HepG2 (cell line): Measurements from ENCODE around the gene UBE3B. TPM values are rescaled to one million over a fixed set of nuclear protein-coding genes. Genes with fewer than 3 reads are reported as not detected.
A peak's percentile ranks its signal among the peaks of the same experiment; 100 is the strongest.

Experiments used
- ATAC-seq: fragments of 200-7000 bp; cut with Tn5 transposase; 3 replicates; pipeline ENCODE4 v1.9.1; 2020; ENCODE audit warnings: mild to moderate bottlenecking, moderate library complexity
- BruUV-seq: library from RNA; stranded (reverse); fragments of 400-500 nt; replicated peaks from 2 replicates; lab custom pipeline; 2021; lab: Mats Ljungman, UMichigan
- CTCF ChIA-PET: fragments of 300-600 bp; formaldehyde crosslinking; extraction: SDS; loops from one replicate; lab custom pipeline; 2021; ENCODE audit warnings: low total read pairs, inconsistent platforms, low intra/inter-chr PET ratio; lab: Yijun Ruan, JAX
- POLR2A ChIA-PET: fragments of 350-600 bp; sonication (Branson Sonifier 250); formaldehyde crosslinking; loops from one replicate; lab custom pipeline; 2020; ENCODE audit warnings: antibody characterized with exemption, inconsistent platforms; lab: Yijun Ruan, JAX
- DNase-seq: peaks from one replicate; pipeline ENCODE4 v3.0.0-alpha.2; 2015; ENCODE audit warnings: low spot score
- FAIRE-seq: peaks from 3 replicates; lab custom pipeline; 2011; peaks lifted over from hg19 to GRCh38; lab: Jason Lieb, UNC
- H2AFZ ChIP-seq: one replicate; pipeline ENCODE4 v1.6.1; 2011; ENCODE audit warnings: low read length, inconsistent platforms
- H3K27ac ChIP-seq: fragments of 300-600 bp; 3 replicates; pipeline ENCODE4 v1.8.0; 2011; ENCODE audit warnings: mixed run types, mild to moderate bottlenecking, mixed read lengths, low read length, inconsistent platforms; ENCODE audit not compliant: insufficient read depth; ENCODE audit errors: extremely low read length
- H3K27me3 ChIP-seq, 2 experiments: fragments of 200-600 bp in 1 of 2; 2 replicates in 1 of 2; 3 replicates in 1 of 2; pipeline versions ENCODE4 v1.6.0 to v1.8.0; 2011; ENCODE audit warnings: low read length in 2 of 2, mild to moderate bottlenecking in 2 of 2, moderate library complexity in 2 of 2, inconsistent platforms in 1 of 2; ENCODE audit not compliant: insufficient read depth in 2 of 2, control insufficient read depth in 1 of 2
- H3K36me3 ChIP-seq, 2 experiments: fragments of 200-600 bp in 1 of 2; replicated peaks in 1 of 2; 2 replicates in 1 of 2; 3 replicates in 1 of 2; pipeline versions ENCODE4 v1.5.1 to v1.8.0; 2011; ENCODE audit warnings: low read length in 2 of 2, inconsistent platforms in 1 of 2; ENCODE audit not compliant: insufficient read depth in 2 of 2, control insufficient read depth in 1 of 2
- H3K4me1 ChIP-seq: 2 replicates; pipeline ENCODE4 v1.5.1; 2012; ENCODE audit warnings: low read length, inconsistent platforms; ENCODE audit not compliant: insufficient read depth
- H3K4me2 ChIP-seq: 2 replicates; pipeline ENCODE4 v1.6.0; 2011; ENCODE audit warnings: low read depth, low read length, inconsistent platforms
- H3K4me3 ChIP-seq, 3 experiments: fragments of 200-600 bp in 1 of 3; sonication (generic), shearing (Covaris generic) in 1 of 3; replicated peaks in 1 of 3; 2 replicates each; pipeline ENCODE4 v1.5.1; 2011 to 2016; ENCODE audit warnings: low read length in 3 of 3, inconsistent platforms in 2 of 3, low read depth in 2 of 3, mild to moderate bottlenecking in 2 of 3, control low read depth in 1 of 3, mixed read lengths in 1 of 3; ENCODE audit not compliant: insufficient read depth in 1 of 3
- H3K79me2 ChIP-seq: one replicate; pipeline ENCODE4 v1.6.1; 2011; ENCODE audit warnings: low read length, inconsistent platforms; ENCODE audit not compliant: insufficient read depth
- H3K9ac ChIP-seq: 2 replicates; pipeline ENCODE4 v1.6.0; 2011; ENCODE audit warnings: mild to moderate bottlenecking, low read depth, low read length, inconsistent platforms; ENCODE audit not compliant: insufficient read depth
- H3K9me3 ChIP-seq: 2 replicates; pipeline ENCODE4 v1.5.1; 2012; ENCODE audit warnings: mild to moderate bottlenecking, low read length
- H4K20me1 ChIP-seq: 2 replicates; pipeline ENCODE4 v1.6.0; 2011; ENCODE audit warnings: inconsistent platforms, mild to moderate bottlenecking, low read length, moderate library complexity; ENCODE audit not compliant: insufficient read depth
- AGO2 ChIP-seq: fragments of 200-400 bp; formaldehyde crosslinking; optimal IDR thresholded peaks from 2 replicates; pipeline ENCODE3; 2017; ENCODE audit warnings: mild to moderate bottlenecking, low read depth, low read length, moderate library complexity
- ARNT2 ChIP-seq: sonication (generic); formaldehyde crosslinking; IDR thresholded peaks from 2 replicates; pipeline ENCODE4 v1.8.0; 2022; ENCODE audit warnings: mild to moderate bottlenecking, low read depth, missing genetic modification reagents, moderate library complexity
- RFX5 ChIP-seq: IDR thresholded peaks from 2 replicates; pipeline ENCODE4 v1.6.1; 2011; ENCODE audit warnings: low read depth, low read length, improper control_type of control experiment
- ZBTB1 ChIP-seq: sonication (generic); formaldehyde crosslinking; IDR thresholded peaks from 2 replicates; pipeline ENCODE4 v1.4.0; 2020; ENCODE audit warnings: missing genetic modification reagents, borderline replicate concordance
- ZNF326 ChIP-seq: sonication (generic); formaldehyde crosslinking; IDR thresholded peaks from 2 replicates; pipeline ENCODE4 v1.4.0; 2020; ENCODE audit warnings: missing genetic modification reagents, borderline replicate concordance
- ZNF660 ChIP-seq: sonication (generic); formaldehyde crosslinking; IDR thresholded peaks from 2 replicates; pipeline ENCODE4 v1.5.1; 2020; ENCODE audit warnings: mild to moderate bottlenecking, low read depth, missing genetic modification reagents, borderline replicate concordance
- ZNF775 ChIP-seq: sonication (generic); formaldehyde crosslinking; IDR thresholded peaks from 2 replicates; pipeline ENCODE4 v1.4.0; 2020; ENCODE audit warnings: missing genetic modification reagents, mild to moderate bottlenecking, moderate library complexity, borderline replicate concordance
- WGBS: methylation state at CpG from one replicate; pipeline ENCODE4 v1.1.6; 2017; ENCODE audit warnings: low lambda C conversion rate; 5-methylcytosine and 5-hydroxymethylcytosine counted together
- in situ Hi-C: cut with HindIII; loops from 2 replicates; pipeline ENCODE4 v1.10.0; 2017; ENCODE audit warnings: low pct_unique_long_range_greater_than_20kb; ENCODE audit not compliant: extremely low pct_ligation_motif_present
- intact Hi-C: fragments of 100-400 bp; cut with micrococcal nuclease; formaldehyde crosslinking; loops from one replicate; pipeline ENCODE4 v1.10.0; 2022; ENCODE audit not compliant: unreplicated experiment
- polyA plus RNA-seq, 8 experiments: library from polyadenylated mRNA; depleted of rRNA in 3 of 8; stranded (reverse) in 7 of 8; unstranded in 1 of 8; fragments of >200 nt; fragmentation: Illumina TruSeq in 4 of 8; extraction: Trizol in 4 of 8; gene quantifications; 2 replicates each; pipeline versions ENCODE4 v1.2.1 to v1.2.3, GENCODE V29; 2011 to 2016; ENCODE audit warnings: low read depth in 4 of 8, missing spikeins in 1 of 8, mixed read lengths in 1 of 8; ENCODE audit not compliant: insufficient read depth in 1 of 8
- total RNA-seq, 5 experiments: library from RNA; depleted of rRNA; stranded (reverse); fragments of >200 nt; fragmentation: Illumina TruSeq; extraction: Trizol; gene quantifications; 2 replicates each; pipeline ENCODE4 v1.2.3, GENCODE V29; 2016; ENCODE audit warnings: low read depth in 1 of 5
- TF ChIP-seq, protein P1 (sequence below): sonication (generic); formaldehyde crosslinking; IDR thresholded peaks from 2 replicates; pipeline ENCODE4 v1.5.1; 2020; ENCODE audit warnings: mild to moderate bottlenecking, missing genetic modification reagents, moderate library complexity
- TF ChIP-seq, protein P2 (sequence below): IDR thresholded peaks from 2 replicates; pipeline ENCODE4 v1.6.1; 2012; ENCODE audit warnings: inconsistent platforms
- TF ChIP-seq, protein P3 (sequence below): sonication (generic); formaldehyde crosslinking; IDR thresholded peaks from 2 replicates; pipeline ENCODE4 v1.4.0; 2020; ENCODE audit warnings: mild to moderate bottlenecking, missing genetic modification reagents

UBE3B gene
- total and polyA plus RNA-seq, 2 of the 13 experiments (the other 11 are each of a cell fraction or from before 2014, with no cell fraction given): 22.7 to 25.3 TPM

DNA sequence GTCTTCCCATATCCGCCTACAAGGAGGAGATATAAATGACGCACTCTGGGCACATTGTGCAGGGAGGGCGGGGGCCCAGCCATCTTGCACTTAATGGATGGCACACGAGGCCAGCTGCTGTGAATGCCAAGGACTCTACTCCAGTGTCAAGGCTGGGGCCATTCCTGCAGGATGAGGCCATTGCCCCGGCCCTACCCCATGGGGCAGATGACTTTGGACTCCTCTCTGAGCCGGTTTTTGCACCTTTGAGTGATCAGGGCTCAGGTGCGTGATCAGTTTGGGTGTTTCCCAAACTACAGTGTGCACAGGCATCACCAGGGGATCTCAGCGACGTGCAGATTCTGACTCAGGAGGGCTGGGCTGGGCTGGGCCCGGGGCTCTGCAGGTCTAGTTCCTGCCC is 79.8 kb downstream of the UBE3B start (continued):
- TF ChIP-seq RFX5 (no peak), ZNF326 (CRISPR knock-in tag) (no peak), ZNF775 (CRISPR knock-in tag) (no peak), ARNT2 (no peak)
- TF ChIP-seq, all 625 proteins: peak for 0

DNA sequence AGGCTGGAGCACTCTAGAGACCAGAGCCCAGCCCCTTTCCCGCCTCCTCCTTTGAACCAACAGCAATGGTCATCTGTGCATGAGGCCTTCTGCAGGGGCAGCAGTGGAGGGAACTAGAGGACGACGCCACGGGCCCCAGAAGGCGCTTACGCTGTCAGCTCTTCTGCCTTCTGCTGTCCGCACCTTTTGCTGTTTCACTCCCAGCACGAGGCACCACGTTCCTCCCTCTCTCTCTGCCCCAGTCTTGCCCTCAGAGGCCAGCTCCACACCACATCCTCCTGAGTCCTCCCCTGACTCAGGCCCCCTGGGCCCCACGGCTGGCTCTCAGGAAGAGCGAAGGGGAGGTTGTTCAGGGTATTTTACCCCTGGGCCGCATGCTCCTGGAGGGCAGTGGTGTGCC is 80.4 kb downstream of the UBE3B start:
- intact Hi-C loops: no loop called here
- no peaks in the 10 kb centered on the region for H4K20me1 ChIP-seq
- H3K79me2 ChIP-seq: no peaks in the 10 kb centered on the region
- TF ChIP-seq, protein P1, sequence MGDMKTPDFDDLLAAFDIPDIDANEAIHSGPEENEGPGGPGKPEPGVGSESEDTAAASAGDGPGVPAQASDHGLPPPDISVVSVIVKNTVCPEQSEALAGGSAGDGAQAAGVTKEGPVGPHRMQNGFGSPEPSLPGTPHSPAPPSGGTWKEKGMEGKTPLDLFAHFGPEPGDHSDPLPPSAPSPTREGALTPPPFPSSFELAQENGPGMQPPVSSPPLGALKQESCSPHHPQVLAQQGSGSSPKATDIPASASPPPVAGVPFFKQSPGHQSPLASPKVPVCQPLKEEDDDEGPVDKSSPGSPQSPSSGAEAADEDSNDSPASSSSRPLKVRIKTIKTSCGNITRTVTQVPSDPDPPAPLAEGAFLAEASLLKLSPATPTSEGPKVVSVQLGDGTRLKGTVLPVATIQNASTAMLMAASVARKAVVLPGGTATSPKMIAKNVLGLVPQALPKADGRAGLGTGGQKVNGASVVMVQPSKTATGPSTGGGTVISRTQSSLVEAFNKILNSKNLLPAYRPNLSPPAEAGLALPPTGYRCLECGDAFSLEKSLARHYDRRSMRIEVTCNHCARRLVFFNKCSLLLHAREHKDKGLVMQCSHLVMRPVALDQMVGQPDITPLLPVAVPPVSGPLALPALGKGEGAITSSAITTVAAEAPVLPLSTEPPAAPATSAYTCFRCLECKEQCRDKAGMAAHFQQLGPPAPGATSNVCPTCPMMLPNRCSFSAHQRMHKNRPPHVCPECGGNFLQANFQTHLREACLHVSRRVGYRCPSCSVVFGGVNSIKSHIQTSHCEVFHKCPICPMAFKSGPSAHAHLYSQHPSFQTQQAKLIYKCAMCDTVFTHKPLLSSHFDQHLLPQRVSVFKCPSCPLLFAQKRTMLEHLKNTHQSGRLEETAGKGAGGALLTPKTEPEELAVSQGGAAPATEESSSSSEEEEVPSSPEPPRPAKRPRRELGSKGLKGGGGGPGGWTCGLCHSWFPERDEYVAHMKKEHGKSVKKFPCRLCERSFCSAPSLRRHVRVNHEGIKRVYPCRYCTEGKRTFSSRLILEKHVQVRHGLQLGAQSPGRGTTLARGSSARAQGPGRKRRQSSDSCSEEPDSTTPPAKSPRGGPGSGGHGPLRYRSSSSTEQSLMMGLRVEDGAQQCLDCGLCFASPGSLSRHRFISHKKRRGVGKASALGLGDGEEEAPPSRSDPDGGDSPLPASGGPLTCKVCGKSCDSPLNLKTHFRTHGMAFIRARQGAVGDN (CRISPR knock-in tag): peak; percentile 59
- TF ChIP-seq, protein P2, sequence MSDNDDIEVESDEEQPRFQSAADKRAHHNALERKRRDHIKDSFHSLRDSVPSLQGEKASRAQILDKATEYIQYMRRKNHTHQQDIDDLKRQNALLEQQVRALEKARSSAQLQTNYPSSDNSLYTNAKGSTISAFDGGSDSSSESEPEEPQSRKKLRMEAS: peak; percentile 2; the same call in 1 of the 2 replicates
- no peak for TF ChIP-seq ZBTB1 (CRISPR knock-in tag)
- TF ChIP-seq AGO2: peak; percentile 6
- TF ChIP-seq, protein P3, sequence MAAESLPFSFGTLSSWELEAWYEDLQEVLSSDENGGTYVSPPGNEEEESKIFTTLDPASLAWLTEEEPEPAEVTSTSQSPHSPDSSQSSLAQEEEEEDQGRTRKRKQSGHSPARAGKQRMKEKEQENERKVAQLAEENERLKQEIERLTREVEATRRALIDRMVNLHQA (CRISPR knock-in tag): no peak
- no peak for TF ChIP-seq ZNF660 (CRISPR knock-in tag)
- ChIA-PET CTCF (no interaction called here), POLR2A (no interaction called here)
- peaks cover 2 to 14% of the 10 kb centered on the region in 2 experiments; a peak in 3 of 5 replicates for H3K36me3 ChIP-seq
- ATAC-seq (no peak), DNase-seq (no peak), FAIRE-seq (no peak)
- H2AFZ ChIP-seq: no peak overlapping the region
- H3K4me2 ChIP-seq: no peak overlapping the region
- 81% methylated on average over 11 of the region's 12 CpGs for WGBS
- in situ Hi-C loops: no loop called here
- H3K4me1 ChIP-seq: peaks cover 57% of the 10 kb centered on the region
- peaks cover 0 to 5% of the 10 kb centered on the region in 2 experiments; a peak in 2 of 5 replicates for H3K27me3 ChIP-seq
- no peaks in the 10 kb centered on the region for H3K9me3 ChIP-seq
- H3K4me3 ChIP-seq: no peak overlapping the region
- H3K9ac ChIP-seq: no peak overlapping the region
- no peak overlapping the region for H3K27ac ChIP-seq
- BruUV-seq: no TSS peak
